OCI-LY1 (cell line): ENCODE data around the gene N4BP3.

ENCODE experiments used
- EZH2 ChIP-seq: fragments of 200-600 bp; sonication (generic), shearing (Covaris generic); IDR thresholded peaks from 2 replicates; pipeline ENCODE4 v1.8.0; 2017; ENCODE audit warnings: borderline replicate concordance, mixed run types, mild to moderate bottlenecking, antibody characterized with exemption, low read length, moderate library complexity, mixed read lengths
- TF ChIP-seq, protein P1 (sequence below): fragments of 200-600 bp; sonication (generic), shearing (Covaris generic); IDR thresholded peaks from 2 replicates; pipeline ENCODE4 v1.5.1; 2017; ENCODE audit warnings: mild to moderate bottlenecking, antibody characterized with exemption, low read length, moderate library complexity, mixed read lengths

DNA sequence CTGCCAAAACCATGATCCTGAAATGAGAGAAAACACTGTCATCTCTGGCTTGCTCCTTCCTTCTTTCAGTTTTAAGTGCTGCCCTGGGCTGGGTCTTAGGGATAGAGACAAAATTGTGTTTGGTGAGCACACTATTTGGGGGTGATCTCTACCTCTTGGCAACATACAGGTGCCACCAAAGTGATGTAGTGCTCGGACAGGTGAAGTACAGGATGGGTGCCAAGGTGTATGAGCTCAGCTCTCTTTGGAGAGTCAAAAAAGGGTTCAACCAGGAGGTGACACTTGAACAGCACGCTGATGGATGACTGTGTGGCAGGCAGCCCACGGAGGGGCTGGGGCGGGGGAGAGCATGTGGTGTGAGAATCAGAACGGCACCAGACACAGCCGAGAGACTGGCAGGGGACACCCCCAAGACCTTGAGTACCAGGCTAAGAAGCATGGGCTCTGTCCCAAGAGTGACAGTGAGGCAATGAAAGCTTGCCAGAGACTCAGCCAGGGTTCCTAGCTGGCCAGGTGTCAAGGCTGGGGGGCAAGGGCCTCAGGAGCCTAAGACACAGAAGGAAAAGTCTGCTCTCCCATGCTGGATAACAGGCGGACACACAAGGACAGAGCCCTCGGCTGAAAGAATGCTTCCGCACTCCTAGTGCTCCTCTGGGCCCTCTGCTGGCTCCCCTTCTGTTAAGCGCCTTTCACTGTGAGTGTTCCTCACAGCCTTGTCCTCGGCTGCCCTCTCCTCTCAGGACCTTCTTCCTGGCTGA lies 37.8 kb downstream of the N4BP3 start:
- TF ChIP-seq, protein P1, sequence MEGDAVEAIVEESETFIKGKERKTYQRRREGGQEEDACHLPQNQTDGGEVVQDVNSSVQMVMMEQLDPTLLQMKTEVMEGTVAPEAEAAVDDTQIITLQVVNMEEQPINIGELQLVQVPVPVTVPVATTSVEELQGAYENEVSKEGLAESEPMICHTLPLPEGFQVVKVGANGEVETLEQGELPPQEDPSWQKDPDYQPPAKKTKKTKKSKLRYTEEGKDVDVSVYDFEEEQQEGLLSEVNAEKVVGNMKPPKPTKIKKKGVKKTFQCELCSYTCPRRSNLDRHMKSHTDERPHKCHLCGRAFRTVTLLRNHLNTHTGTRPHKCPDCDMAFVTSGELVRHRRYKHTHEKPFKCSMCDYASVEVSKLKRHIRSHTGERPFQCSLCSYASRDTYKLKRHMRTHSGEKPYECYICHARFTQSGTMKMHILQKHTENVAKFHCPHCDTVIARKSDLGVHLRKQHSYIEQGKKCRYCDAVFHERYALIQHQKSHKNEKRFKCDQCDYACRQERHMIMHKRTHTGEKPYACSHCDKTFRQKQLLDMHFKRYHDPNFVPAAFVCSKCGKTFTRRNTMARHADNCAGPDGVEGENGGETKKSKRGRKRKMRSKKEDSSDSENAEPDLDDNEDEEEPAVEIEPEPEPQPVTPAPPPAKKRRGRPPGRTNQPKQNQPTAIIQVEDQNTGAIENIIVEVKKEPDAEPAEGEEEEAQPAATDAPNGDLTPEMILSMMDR, result peak; percentile 12; the same call in 1 of the 2 replicates
- no peak for TF ChIP-seq EZH2
